ENCODE data around the gene U2AF2. TPM values are rescaled to one million over a fixed set of nuclear protein-coding genes. Genes with fewer than 3 reads are reported as not detected.

The U2AF2 gene
- total RNA-seq, 4 donors from 2014 or later, result 38.1 to 60.2 (median 50.1) TPM

DNA sequence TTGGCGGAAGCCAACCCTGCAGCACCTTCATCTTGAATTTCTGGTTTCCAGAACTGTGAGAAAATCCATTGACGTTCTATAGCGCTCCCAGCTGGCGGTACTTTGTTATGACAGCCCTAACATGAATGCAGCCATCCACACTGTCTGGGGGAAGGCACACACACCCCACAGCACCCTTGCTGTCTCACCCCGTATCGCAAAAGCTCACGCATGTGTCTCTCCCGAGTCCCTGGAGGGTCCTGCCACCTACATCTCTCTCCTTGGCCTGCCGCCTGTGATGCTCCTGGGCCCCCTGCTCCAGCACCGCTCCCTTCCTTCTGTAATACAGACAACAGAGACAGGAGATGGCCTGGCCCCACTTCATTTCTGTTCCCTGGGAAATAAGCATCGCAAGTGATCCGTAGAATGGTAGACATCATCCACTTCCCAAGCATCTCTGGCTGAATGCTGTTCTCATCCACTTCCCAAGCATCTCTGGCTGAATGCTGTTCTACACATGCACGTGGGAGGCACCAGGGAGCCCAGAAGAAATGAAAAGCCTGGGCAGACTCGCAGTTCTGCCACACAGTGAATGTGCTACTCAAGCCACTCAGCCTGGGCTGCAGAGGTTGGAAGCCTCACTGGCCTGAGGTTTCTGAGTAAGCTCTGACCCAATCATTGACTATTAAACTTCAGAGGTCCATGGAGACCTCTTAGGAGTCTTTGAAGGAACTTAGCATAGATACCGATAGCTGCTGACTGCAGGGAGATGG lies 49.8 kb downstream of the U2AF2 start:
- in situ Hi-C loops (cut with MboI; ENCODE audit: low sequenced_read_pairs in 4 of 4), result no loop called here
- Histone ChIP-seq H3K27me3 (no peaks in the 10 kb centered on the region), H3K9me3 (no peaks in the 10 kb centered on the region), H3K27ac (no peak overlapping the region), H3K36me3 (no peaks in the 10 kb centered on the region), H3K4me3 (no peak overlapping the region), H3K4me1 (no peaks in the 10 kb centered on the region)
- no peak for ATAC-seq
- TF ChIP-seq CTCF (IDR thresholded peaks at IDR 0.05 in 4 of 5, conservative IDR thresholded peaks at IDR 0.05 in 1 of 5), result no peak
- TF ChIP-seq POLR2A (IDR thresholded peaks at IDR 0.05), result no peak
- no peak for DNase-seq
- intact Hi-C loops (cut with DNase I; ENCODE audit: low total_unique reads), result no loop called here

DNA sequence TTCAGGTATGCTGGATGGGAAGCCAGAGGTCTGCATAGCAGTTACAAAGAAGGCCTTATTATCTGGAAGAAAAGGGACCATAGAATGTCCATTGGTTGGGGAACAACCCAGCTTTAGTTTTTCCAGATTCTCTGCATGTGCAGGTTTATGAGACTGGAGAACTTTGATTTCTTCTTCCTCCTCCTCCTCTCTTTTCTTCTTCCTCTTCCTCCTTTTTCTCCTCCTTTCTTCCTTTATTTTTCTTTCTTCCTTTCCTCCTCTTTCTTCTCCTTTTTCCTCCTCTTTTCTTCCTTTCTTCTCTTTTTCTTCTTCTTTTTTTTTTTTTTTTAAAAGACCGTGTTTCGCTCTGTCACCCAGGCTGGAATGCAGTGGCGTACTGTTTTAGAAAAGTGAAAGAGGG lies 51.1 kb downstream of the U2AF2 start:
- no peak overlapping the region for H3K27ac ChIP-seq
- no peak overlapping the region for H3K4me3 ChIP-seq
- no peaks in the 10 kb centered on the region for H3K9me3 ChIP-seq
- H3K36me3 ChIP-seq, result no peaks in the 10 kb centered on the region
- no peaks in the 10 kb centered on the region for H3K4me1 ChIP-seq
- DNase-seq, result no peak
- intact Hi-C loops (cut with DNase I; ENCODE audit: low total_unique reads) (no loop called here), in situ Hi-C loops (cut with MboI; ENCODE audit: low sequenced_read_pairs in 4 of 4) (no loop called here)
- no peaks in the 10 kb centered on the region for H3K27me3 ChIP-seq
- no peak for TF ChIP-seq POLR2A (IDR thresholded peaks at IDR 0.05)
- no peak for TF ChIP-seq CTCF (IDR thresholded peaks at IDR 0.05 in 4 of 5, conservative IDR thresholded peaks at IDR 0.05 in 1 of 5)
- no peak for ATAC-seq

DNA sequence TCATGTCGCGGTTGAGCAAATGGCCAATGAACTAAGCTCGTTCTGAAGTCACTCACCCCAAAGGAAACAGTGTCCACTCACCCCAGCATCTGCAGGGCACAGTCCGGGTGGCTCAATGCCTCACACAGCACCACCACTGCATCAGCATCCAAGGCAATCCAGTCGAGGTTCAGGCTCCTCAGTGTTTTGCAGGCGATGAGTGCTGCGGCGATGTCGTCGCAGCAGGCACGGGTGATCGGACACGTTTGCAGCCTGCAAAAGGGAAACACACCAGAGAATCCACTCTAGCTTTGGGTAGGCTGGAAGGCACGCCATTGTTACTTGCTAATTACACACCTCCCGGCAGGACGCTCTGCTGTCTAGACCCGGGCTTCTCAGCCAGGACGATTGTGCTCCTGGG lies 56.9 kb downstream of the U2AF2 start:
- in situ Hi-C loops (cut with MboI; ENCODE audit: low sequenced_read_pairs in 4 of 4), result no loop called here
- ATAC-seq, result no peak
- no peak overlapping the region for H3K27ac ChIP-seq

DNA sequence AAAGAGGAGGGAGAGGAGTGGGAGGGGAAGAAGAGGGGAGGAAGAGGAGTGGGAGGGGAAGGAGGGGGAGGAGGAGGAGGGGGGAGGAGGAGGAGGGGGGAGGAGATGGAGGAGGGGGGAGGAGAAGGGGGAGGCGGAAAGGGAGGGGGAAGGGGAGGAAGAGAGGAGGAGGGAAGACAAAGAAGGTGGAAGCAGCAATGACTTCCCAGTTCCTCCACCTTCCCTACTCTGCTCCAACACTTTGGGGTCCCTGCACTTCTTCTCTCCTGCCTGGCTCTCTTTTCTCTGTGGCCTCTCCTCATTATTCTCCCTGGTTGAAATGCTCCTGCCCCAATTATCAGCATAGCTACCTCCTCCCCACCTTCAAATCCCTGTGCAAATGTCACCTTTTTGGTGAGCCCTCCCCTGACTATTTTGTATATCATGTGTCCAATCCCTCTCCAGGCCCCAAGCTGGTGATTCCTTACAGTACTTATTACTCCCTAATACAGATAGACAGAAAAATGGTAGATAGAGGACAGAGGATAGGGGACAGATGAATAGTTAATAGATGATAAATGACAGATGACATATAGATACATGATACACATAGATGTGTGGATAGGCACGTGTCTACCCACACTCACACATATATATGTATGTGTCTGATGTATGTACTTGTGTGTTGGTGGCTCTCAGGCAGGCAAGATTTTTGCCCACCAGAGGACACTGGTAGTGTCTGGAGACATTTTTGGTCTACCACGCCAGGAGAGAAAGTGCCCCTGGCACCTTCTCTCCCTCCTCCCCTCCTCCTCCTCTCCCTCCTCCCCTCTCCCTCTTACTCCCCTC lies 58.2 kb downstream of the U2AF2 start:
- no peak overlapping the region for H3K27ac ChIP-seq
- intact Hi-C loops (cut with DNase I; ENCODE audit: low total_unique reads) (no loop called here), in situ Hi-C loops (cut with MboI; ENCODE audit: low sequenced_read_pairs in 4 of 4) (no loop called here)
- H3K4me1 ChIP-seq, result no peaks in the 10 kb centered on the region
- no peaks in the 10 kb centered on the region for H3K9me3 ChIP-seq
- TF ChIP-seq POLR2A (IDR thresholded peaks at IDR 0.05), result no peak
- no peak for TF ChIP-seq CTCF (IDR thresholded peaks at IDR 0.05 in 4 of 5, conservative IDR thresholded peaks at IDR 0.05 in 1 of 5)
- peaks cover 4 to 17% (median 11%) of the 10 kb centered on the region in 3 donors for H3K27me3 ChIP-seq
- H3K4me3 ChIP-seq, result no peak overlapping the region
- ATAC-seq, result no peak
- H3K36me3 ChIP-seq, result no peaks in the 10 kb centered on the region
- no peak for DNase-seq

More for the DNA sequence above, 56.9 kb downstream of the U2AF2 start:
- intact Hi-C loops (cut with DNase I; ENCODE audit: low total_unique reads), result no loop called here
- no peak for DNase-seq
- TF ChIP-seq POLR2A (IDR thresholded peaks at IDR 0.05) (no peak), CTCF (IDR thresholded peaks at IDR 0.05 in 4 of 5, conservative IDR thresholded peaks at IDR 0.05 in 1 of 5) (no peak)
- H3K36me3 ChIP-seq, result no peaks in the 10 kb centered on the region
- H3K9me3 ChIP-seq, result no peaks in the 10 kb centered on the region
- H3K4me1 ChIP-seq, result no peaks in the 10 kb centered on the region
- H3K4me3 ChIP-seq, result no peak overlapping the region
- peaks cover 4 to 11% (median 8%) of the 10 kb centered on the region in 3 donors for H3K27me3 ChIP-seq

Data from gastrocnemius medialis (tissue), 4 donors.